ENCODE results near the gene CDX1.

The CDX1 gene

DNA sequence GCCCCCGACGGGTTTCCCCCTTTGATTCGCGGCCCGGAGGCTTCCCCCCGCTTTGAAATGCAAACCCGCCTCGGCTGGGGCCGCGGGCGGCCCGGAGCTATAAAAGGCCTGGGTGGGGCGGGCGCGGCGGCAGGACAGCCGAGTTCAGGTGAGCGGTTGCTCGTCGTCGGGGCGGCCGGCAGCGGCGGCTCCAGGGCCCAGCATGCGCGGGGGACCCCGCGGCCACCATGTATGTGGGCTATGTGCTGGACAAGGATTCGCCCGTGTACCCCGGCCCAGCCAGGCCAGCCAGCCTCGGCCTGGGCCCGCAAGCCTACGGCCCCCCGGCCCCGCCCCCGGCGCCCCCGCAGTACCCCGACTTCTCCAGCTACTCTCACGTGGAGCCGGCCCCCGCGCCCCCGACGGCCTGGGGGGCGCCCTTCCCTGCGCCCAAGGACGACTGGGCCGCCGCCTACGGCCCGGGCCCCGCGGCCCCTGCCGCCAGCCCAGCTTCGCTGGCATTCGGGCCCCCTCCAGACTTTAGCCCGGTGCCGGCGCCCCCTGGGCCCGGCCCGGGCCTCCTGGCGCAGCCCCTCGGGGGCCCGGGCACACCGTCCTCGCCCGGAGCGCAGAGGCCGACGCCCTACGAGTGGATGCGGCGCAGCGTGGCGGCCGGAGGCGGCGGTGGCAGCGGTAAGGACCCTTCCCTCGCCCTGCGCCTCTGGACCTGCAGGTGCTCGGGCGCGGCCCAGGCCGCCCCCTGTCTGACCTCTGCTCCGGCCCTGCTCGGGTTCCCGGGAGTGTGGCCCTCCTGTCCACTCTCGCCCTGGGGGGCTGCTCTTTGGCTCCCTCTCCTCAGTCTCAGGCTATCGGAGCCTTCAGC lies at the start of gene CDX1:
Gene CDX1, plus strand, starts transcription at position 129 of the 862 bp plus-strand sequence. Its CDS starts 99 bp downstream, at position 228.
- H3K4me3 ChIP-seq (ENCODE audit: low read depth, low read length): no peak within 1 kb of the TSS
- TF ChIP-seq, protein P1, sequence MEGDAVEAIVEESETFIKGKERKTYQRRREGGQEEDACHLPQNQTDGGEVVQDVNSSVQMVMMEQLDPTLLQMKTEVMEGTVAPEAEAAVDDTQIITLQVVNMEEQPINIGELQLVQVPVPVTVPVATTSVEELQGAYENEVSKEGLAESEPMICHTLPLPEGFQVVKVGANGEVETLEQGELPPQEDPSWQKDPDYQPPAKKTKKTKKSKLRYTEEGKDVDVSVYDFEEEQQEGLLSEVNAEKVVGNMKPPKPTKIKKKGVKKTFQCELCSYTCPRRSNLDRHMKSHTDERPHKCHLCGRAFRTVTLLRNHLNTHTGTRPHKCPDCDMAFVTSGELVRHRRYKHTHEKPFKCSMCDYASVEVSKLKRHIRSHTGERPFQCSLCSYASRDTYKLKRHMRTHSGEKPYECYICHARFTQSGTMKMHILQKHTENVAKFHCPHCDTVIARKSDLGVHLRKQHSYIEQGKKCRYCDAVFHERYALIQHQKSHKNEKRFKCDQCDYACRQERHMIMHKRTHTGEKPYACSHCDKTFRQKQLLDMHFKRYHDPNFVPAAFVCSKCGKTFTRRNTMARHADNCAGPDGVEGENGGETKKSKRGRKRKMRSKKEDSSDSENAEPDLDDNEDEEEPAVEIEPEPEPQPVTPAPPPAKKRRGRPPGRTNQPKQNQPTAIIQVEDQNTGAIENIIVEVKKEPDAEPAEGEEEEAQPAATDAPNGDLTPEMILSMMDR (IDR thresholded peaks at IDR 0.05; ENCODE audit: borderline replicate concordance, insufficient read depth, low read depth, low read length): no peak

DNA sequence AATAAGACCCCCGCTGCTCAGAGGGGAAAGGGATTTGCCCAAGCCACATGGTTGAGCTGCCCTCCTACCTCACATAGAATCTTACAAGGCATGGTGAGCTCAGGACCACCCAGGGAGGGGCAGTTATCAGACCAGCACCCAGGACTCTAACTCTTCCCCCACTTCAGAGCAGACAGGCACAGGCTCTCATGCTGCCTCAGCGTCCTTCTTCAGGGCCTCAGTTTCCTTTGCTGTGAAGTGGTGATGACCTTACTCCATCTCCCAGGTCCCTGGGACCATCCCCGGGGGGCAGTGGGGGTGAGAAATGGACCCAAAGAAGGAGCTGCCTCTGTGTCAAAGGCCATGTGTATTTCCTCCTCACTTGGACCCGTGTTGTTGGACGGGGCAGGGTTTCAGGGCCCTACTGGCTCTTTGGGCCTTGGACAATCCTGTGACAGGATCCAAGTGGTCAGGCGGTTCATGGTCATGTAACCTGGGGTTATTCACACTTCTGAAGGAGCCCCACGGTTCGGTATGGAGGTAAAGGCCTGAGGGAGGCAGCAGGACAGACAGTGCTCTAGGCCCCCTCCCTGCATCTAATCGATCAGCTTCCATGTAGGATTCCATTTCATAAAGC lies 48.5 kb upstream of the CDX1 start:
- TF ChIP-seq, protein P1 (IDR thresholded peaks at IDR 0.05; ENCODE audit: borderline replicate concordance, insufficient read depth, low read depth, low read length): no peak
- no peak overlapping the region for H3K4me3 ChIP-seq (ENCODE audit: low read depth, low read length)

DNA sequence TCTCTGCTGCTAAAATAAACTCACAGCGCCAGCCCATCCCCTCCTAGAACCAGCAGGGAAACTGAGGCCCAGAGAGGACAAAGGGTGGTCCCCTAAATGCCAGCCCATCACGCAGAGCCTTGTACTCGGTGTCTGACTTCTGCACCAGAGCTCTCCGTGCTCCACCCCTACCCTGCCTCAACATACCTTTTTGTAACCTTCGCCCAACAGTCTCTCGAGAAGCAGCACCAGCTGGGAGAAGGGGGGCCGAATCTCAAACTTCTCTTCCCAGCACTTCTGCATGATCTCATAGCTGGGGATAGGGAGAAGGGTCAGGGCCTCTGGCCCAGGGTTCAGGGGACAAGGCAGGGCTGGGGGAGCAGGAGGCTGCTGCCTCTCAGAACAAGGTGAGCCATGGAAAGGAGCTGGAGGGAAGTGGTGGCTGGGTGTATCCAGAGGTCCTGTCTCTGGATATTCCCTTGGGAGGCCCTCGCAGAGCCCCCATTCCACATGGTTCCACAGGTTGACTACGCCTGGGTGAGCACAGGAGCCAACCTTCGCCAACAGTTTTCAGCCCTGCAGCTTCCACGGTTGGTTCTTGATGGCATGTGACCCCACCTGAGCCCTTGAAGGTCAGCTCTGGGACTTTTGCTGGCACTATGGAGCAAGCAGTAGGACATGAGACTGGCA lies 47.9 kb upstream of the CDX1 start:
- no peak overlapping the region for H3K4me3 ChIP-seq (ENCODE audit: low read depth, low read length)
- TF ChIP-seq, protein P1 (IDR thresholded peaks at IDR 0.05; ENCODE audit: borderline replicate concordance, insufficient read depth, low read depth, low read length): no peak

DNA sequence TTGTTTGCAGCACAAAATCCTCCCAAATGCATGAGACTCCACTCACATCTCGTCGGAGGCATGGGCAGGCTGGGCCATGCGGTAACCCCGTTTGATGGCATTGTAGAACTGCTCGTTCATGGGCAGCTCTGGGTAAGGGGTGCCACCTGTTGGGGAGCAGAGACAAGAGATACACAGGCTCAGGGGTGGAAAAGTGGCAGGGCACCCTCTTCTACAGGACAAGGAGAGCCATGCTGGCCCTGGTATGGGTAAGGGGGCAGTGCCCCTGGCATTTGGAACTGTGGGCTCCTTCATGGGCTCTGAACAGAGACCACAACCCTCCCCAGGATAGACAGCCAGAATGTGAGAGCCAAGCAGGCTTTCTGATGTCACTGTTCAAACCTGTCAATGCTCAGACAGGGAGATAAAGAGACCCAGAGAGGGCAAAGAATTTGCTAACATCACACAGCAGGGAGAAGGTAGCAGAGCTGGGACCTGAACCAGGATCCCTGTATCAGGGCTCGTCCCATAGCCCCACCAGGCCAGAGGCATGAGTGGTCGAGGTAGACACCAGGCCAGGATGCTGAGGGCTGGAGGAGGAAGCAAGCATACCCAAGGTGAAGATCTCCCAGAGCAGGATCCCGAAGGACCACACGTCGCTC lies 47.0 kb upstream of the CDX1 start:
- TF ChIP-seq, protein P1 (IDR thresholded peaks at IDR 0.05; ENCODE audit: borderline replicate concordance, insufficient read depth, low read depth, low read length): 0 out of 2 replicates have a peak, but pooled peaks have one; percentile 7
- H3K4me3 ChIP-seq (ENCODE audit: low read depth, low read length): no peak overlapping the region

DNA sequence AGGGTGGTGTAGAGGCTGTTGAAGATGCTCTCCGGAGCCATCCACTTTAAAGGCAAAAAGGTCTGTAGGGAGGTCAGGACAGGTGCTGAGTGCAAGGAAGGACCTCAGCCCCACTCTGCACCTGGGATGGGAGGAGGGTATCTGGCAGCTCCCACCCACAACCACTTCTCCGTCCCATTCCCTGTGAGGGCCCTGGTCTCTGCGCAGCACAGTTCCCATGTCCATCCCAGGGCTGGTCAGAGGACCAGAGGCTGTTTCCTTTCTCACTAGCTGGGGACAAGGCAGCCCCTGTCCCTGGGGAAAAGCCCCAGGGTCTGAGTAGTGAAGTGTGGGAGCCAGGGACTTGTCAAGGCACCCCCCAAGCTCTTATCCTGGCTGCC lies 46.5 kb upstream of the CDX1 start:
- H3K4me3 ChIP-seq (ENCODE audit: low read depth, low read length): no peak overlapping the region
- TF ChIP-seq, protein P1 (IDR thresholded peaks at IDR 0.05; ENCODE audit: borderline replicate concordance, insufficient read depth, low read depth, low read length): no peak

DNA sequence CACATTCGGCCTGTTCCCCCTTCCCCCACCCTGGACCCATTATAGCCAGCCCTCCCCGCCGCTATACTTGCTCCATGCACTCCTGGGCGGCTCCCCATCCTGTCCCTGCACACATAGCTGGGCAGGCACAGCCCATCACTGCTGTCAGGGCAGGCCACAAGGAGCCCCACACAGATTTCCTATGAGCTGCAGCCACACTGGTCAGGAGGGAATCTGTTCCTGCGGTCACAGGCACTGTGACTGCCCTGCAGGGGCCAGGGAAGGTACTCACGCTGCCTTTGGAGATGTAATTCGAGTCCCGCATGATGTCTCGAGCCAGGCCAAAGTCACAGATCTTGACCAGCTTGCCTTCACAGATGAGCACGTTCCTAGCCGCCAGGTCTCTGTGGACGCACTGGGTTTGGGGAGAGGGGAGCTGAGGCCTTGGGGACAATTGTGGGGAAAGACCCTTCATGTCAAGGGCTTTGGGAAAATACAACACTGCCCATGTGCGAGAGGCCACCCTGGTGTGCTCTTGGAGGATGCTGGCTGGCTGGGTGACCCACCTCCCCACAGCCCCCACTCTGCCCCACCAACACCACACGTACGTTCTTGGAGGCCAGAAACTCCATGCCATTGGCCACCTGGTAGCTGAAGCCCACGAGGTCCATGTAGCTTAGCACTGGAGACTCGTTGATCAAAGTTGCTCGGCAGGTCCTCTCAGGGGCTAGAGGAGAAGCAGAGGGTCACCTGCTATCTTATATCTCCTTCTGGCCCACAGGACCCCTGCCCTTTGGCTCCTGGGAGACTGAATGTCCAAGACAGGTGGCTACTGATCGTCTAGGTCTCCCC lies 45.7 kb upstream of the CDX1 start:
- TF ChIP-seq, protein P1 (IDR thresholded peaks at IDR 0.05; ENCODE audit: borderline replicate concordance, insufficient read depth, low read depth, low read length): no peak
- no peak overlapping the region for H3K4me3 ChIP-seq (ENCODE audit: low read depth, low read length)
